ENCODE data around the gene NFYC.

- TF ChIP-seq CTCF (IDR thresholded peaks at IDR 0.05) (no peak), POLR2A (IDR thresholded peaks at IDR 0.05) (no peak)
These were observed 97.2 kb downstream of the NFYC start for GRCh38 chr1:40788561-40789341.

All from breast epithelium (tissue), 3 donors.